Kidney epithelial cell (primary cell): ENCODE measurements around the gene PDCD6IP. TPM values are rescaled to one million over a fixed set of nuclear protein-coding genes. Genes with fewer than 3 reads are reported as not detected.

Source experiments
- DNase-seq: peaks from one replicate; pipeline ENCODE4 v3.0.0-alpha.2; 2010; ENCODE audit warnings: low read depth
- H3K27me3 ChIP-seq: 2 replicates; pipeline ENCODE4 v1.6.0; 2011; ENCODE audit warnings: low read length; ENCODE audit not compliant: control insufficient read depth, insufficient read depth
- H3K36me3 ChIP-seq: 2 replicates; pipeline ENCODE4 v1.5.1; 2011; ENCODE audit warnings: low read length; ENCODE audit not compliant: control insufficient read depth, insufficient read depth
- H3K4me3 ChIP-seq: 2 replicates; pipeline ENCODE4 v1.5.1; 2011; ENCODE audit warnings: low read depth, mild to moderate bottlenecking, control low read depth, low read length
- total RNA-seq: library from RNA; depleted of rRNA; stranded (reverse); fragments of >200 nt; gene quantifications from 2 replicates; pipeline ENCODE4 v1.2.3, GENCODE V29; 2015
- TF ChIP-seq, protein P1 (sequence below): IDR thresholded peaks from 2 replicates; pipeline ENCODE4 v1.5.1; 2011; ENCODE audit warnings: mild to moderate bottlenecking, moderate library complexity, low read length, control low read depth, inconsistent platforms; ENCODE audit not compliant: insufficient read depth, poor library complexity, severe bottlenecking

PDCD6IP gene
- total RNA-seq, 1 donor from 2014 or later = 114 TPM

DNA sequence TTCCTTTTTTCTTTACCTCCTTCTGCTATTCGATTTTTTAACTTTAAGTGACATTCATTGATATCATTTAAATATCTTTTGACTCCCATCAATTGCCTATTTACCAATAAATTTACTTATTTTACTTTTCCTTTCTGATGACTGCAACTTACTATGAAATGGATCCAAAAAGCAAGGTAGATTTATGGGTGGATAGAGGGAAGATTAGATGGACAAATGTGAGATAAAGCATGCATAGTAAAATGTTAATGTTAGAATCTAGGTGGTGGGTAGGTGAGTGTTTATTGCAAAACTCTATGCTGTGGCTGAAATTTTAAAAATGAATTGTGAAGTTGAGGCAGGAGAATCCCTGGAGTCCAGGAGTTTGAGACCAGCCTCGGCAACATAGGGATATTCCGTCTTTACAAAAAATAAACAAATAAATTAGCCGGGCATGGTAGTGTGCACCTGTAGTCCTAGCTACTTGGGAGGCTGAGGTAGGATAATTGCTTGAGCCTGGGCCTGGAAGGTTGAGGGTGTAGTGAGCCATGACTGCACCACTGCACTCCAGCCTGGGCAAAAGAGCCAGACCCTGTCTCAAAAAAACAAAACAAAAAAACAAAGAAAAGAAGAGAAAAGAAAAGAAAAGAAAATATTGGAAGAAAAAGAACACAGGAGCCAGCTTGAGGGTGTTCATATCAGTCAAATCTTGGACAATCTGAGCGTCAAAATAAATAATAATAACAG is 6.1 kb upstream of the PDCD6IP start:
- H3K27me3 ChIP-seq = no peaks in the 10 kb centered on the region
- no peak overlapping the region for H3K4me3 ChIP-seq
- TF ChIP-seq, protein P1, sequence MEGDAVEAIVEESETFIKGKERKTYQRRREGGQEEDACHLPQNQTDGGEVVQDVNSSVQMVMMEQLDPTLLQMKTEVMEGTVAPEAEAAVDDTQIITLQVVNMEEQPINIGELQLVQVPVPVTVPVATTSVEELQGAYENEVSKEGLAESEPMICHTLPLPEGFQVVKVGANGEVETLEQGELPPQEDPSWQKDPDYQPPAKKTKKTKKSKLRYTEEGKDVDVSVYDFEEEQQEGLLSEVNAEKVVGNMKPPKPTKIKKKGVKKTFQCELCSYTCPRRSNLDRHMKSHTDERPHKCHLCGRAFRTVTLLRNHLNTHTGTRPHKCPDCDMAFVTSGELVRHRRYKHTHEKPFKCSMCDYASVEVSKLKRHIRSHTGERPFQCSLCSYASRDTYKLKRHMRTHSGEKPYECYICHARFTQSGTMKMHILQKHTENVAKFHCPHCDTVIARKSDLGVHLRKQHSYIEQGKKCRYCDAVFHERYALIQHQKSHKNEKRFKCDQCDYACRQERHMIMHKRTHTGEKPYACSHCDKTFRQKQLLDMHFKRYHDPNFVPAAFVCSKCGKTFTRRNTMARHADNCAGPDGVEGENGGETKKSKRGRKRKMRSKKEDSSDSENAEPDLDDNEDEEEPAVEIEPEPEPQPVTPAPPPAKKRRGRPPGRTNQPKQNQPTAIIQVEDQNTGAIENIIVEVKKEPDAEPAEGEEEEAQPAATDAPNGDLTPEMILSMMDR = no peak
- no peaks in the 10 kb centered on the region for H3K36me3 ChIP-seq
- no peak for DNase-seq

DNA sequence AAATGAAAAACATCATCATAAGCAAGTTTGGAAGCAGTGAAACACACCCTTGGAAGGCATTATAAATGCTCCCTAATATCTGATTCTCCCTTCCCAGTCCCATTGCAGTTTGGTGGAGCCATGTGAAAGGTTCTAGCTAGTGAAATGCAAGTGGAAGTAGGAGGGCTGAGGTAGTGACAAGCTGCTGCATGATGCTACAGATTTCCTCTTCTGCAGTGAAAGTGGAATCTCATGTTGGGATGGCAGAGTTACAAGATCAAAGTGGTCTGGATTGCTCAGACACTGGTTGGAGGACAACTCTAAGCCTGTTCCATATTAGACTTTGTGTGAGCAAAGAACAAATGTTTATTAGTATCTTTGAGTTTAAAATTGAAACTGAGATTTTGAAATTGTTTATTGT is 3.3 kb upstream of the PDCD6IP start:
- Histone ChIP-seq H3K36me3 (no peaks in the 10 kb centered on the region), H3K4me3 (no peak overlapping the region), H3K27me3 (no peaks in the 10 kb centered on the region)
- DNase-seq = no peak
- TF ChIP-seq, protein P1 = no peak

DNA sequence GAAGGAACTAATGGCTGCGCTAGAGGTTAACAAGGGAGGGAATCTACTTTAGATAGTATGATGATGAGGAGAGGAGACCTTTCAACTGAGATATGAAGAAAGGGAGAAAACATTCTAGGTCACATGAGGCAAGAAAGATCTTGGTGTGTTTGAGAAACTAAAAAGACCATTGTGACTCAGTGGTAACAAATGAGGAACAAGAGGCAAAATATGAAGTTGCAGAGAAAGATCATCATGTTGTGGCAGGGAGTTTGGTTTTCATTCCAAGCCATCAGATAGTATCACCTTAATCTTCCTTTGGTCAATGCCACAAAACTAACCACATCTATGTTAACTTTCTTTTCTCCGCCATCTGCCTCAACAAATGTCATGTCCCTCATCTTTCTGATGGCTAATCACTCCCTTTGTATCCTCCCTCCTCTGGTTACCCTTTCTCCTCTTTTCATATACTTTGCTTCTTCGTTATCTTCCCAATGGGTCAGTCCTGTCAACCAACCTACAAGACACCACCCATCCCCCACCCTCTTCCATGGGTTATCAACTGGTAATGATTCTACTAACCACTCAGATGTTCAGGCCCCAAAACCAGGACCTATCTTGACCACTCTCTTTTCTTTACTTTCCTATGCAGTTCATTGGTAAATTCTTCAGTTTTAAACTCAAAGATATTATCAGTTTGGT is 2.4 kb upstream of the PDCD6IP start:
- TF ChIP-seq, protein P1 = no peak
- H3K27me3 ChIP-seq = no peaks in the 10 kb centered on the region
- H3K4me3 ChIP-seq = no peak overlapping the region
- H3K36me3 ChIP-seq = no peaks in the 10 kb centered on the region
- no peak for DNase-seq

DNA sequence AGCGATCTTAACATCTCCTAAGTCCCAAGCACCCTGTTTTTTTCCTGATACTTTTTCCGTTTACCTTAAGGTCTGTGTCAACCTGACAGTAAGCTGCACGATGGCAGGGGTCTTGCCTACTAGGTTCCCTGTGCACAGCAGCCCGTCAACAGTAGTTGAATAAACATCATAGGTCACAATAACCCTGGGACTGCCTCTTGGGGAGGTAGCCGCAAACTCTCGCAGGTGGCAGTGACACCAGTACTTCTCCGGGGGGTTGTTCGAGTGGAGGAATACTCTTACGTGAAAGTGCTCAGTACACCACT is 365 bp upstream of the PDCD6IP start:
- Histone ChIP-seq H3K36me3 (no peaks in the 10 kb centered on the region), H3K27me3 (no peaks in the 10 kb centered on the region), H3K4me3 (peak overlapping the region; percentile 96)
- no peak for DNase-seq
- TF ChIP-seq, protein P1 = no peak

DNA sequence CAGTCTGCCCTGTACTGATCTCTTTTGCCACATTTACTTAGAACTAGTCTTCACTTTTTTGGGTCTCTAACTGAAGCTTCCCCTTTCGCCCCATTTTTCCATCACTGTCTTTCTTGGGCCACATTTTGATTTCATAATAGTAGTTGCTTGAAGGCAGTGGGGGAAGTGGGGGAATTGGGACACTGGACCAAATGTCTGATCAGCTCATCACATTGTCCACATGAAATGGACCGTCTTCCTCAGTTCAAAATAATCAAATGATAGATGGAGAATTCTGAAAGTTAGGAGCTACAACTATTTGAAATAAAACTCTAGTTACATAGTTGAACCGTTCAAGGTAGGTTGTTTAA is 747 bp downstream of the PDCD6IP start:
- H3K27me3 ChIP-seq = no peaks in the 10 kb centered on the region
- no peaks in the 10 kb centered on the region for H3K36me3 ChIP-seq
- TF ChIP-seq, protein P1 = no peak
- H3K4me3 ChIP-seq = peak overlapping the region; percentile 96
- no peak for DNase-seq

DNA sequence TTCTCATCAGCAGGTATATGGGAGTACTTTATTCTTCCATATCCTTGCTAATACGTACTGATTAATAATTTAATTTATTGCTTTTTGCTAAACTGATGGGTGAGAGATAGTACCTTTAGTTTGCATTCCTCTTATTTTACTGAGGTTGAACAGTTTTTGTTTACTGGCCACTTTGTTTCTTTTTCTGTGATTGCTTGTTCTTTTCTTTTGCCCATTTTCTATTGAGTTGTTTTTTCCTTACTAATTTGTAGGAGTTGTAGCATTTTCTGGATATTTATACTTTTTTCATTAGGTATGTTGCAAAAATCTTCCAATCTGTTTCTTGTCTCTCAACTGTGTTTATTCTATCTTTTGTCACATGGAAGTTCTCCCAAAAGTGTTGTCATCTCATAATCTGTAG is 4.8 kb downstream of the PDCD6IP start:
- TF ChIP-seq, protein P1 = no peak
- Histone ChIP-seq H3K27me3 (no peaks in the 10 kb centered on the region), H3K36me3 (no peaks in the 10 kb centered on the region), H3K4me3 (no peak overlapping the region)
- no peak for DNase-seq
